ENCODE results near the gene WBP11.
"Not testable (repeated sequence)": the region's sequence is repeated elsewhere in the genome, so short reads cannot be mapped to it uniquely, and the experiment has no call there.

WBP11 gene

DNA sequence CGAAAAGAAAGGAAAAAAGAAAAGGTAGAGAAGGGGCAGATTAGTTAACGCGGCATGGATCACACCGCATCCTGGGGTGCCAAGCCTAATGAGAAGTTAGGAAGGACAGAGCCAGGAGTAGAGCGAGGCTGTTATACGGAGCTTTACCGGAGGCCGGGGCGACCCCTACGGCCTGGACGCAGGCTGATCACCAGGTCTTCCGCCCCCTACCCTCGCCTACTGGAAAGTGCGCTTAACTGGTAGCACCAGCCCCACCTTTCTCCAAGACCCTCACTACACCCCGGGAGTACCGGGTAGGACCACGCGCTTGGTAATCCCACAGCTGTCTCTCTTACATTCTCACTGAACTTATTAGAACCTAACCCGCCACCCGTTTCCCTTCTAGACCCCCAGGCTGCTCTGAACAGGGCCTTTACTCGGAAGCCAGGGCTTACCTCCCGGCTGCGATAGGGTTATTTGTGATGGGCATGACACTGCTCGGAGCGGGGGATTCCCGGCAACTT is 33.8 kb downstream of the WBP11 start:
- TF ChIP-seq, protein P1, sequence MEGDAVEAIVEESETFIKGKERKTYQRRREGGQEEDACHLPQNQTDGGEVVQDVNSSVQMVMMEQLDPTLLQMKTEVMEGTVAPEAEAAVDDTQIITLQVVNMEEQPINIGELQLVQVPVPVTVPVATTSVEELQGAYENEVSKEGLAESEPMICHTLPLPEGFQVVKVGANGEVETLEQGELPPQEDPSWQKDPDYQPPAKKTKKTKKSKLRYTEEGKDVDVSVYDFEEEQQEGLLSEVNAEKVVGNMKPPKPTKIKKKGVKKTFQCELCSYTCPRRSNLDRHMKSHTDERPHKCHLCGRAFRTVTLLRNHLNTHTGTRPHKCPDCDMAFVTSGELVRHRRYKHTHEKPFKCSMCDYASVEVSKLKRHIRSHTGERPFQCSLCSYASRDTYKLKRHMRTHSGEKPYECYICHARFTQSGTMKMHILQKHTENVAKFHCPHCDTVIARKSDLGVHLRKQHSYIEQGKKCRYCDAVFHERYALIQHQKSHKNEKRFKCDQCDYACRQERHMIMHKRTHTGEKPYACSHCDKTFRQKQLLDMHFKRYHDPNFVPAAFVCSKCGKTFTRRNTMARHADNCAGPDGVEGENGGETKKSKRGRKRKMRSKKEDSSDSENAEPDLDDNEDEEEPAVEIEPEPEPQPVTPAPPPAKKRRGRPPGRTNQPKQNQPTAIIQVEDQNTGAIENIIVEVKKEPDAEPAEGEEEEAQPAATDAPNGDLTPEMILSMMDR (IDR thresholded peaks at IDR 0.05; ENCODE audit: low read depth, low read length), result no peak
- H3K4me3 ChIP-seq (ENCODE audit: low read depth, low read length), result peak overlapping the region; percentile 89

DNA sequence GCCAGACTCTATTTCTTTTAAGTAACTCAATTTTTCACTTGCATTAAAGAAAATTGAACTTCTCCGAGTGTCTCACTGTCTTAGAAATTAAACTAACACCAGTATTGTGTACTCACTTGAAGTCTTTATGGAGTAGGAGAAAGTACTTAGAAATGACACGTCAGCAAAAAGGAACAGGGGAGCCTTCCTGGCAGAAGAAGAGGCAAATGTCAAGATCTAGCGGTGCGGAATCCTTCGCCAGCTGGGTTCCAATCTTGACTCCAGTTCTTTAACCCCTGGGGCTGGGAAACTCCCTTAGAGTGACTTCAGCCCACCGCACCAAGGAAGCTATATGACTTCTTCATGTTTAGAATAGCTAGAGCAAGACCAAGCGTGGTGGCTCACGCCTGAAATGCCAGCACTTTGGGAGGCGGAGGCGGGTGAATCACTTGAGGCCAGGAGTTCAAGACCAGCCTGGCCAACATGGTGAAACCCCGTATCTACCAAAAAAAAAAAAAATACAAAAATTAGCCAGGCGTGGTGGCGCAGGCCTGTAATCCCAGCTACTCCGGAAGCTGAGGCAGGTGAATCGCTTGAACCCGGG is 34.4 kb downstream of the WBP11 start:
- peak overlapping the region; percentile 89 for H3K4me3 ChIP-seq (ENCODE audit: low read depth, low read length)
- TF ChIP-seq, protein P1 (IDR thresholded peaks at IDR 0.05; ENCODE audit: low read depth, low read length), result no peak

DNA sequence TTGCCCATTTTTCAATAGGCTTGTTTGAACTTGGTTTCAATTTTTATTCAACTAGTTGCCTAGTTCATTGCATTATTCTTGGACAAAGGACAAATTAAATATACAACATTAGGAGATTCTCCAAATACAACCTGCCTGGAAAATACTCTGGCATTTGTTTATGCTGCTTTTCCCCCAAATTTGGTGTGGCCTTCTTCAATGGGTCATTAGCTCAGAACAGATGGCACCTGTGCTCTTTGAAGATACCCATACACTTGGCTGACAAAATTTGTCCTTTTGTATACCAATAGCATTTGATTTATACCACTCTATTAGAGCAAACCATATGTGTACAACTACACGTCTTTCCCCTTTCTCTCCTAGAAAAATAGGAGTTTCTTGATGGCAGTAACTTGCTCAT is 35.7 kb downstream of the WBP11 start:
- no peak overlapping the region for H3K4me3 ChIP-seq (ENCODE audit: low read depth, low read length)

DNA sequence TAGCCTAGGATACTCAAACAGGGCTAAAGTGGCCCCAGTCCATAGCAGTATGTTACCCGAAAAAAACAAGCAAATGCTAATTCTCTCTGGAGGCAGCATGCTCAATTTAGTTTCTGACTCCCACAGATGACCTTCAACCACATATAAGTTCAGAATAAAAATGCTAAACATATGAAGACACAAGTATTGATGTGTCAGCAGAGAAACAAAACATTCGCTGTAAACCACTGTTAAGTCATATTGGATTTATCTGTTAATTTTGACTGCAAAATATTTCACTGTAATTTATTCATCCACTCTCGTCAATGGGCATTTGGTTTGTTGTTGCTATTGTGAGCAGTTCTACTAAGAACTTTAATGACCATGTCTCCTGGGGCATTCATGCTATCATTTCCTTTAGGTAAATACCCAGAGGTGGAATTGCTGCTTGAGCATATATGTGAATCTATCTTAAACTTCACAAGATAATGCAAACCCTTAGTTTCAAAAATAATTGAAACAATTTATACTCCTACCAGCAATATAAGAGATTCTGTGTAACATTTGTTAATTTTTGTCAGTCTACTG is 36.5 kb downstream of the WBP11 start:
- H3K4me3 ChIP-seq (ENCODE audit: low read depth, low read length), result no peak overlapping the region
- TF ChIP-seq, protein P1 (IDR thresholded peaks at IDR 0.05; ENCODE audit: low read depth, low read length), result no peak

More for the DNA sequence above, 35.7 kb downstream of the WBP11 start:
- TF ChIP-seq, protein P1 (IDR thresholded peaks at IDR 0.05; ENCODE audit: low read depth, low read length), result no peak

DNA sequence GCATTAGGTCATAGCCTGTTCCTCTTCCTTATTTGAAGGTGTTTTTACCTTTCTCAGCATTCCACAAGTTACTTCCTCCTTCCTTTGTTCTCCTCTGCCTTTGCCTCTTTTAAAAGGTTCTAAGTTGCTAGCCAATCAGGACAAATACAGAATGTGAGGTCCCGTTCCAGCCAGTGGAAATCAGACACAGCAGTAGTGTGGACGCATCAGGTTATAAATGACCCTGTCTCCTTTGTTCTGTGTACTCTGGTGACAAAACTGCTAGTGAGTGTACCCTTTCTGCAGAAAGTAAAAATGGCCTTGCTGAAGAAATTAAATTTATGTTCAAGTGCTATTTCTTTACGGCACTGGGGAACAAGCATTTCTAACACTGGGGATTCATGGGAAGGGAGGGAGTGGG is 37.3 kb downstream of the WBP11 start:
- H3K4me3 ChIP-seq (ENCODE audit: low read depth, low read length), result not testable (repeated sequence)

DNA sequence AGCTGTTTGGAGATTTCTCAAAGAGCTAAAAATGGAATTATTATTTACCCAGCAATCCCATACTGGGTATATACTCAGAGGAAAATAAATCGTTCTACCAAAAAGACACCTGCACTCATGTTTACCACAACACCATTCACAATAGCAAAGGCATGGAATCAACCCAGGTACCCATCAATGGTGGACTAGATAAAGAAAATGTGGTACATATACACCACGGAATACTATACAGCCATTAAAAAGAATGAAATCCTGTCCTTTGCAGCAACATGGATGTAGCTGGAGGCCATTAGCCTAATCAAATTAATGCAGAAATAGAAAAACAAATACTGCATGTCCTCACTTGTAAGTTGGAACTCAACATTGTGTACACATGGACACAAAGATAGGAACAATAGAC is 37.9 kb downstream of the WBP11 start:
- no peak overlapping the region for H3K4me3 ChIP-seq (ENCODE audit: low read depth, low read length)
- TF ChIP-seq, protein P1 (IDR thresholded peaks at IDR 0.05; ENCODE audit: low read depth, low read length), result no peak

DNA sequence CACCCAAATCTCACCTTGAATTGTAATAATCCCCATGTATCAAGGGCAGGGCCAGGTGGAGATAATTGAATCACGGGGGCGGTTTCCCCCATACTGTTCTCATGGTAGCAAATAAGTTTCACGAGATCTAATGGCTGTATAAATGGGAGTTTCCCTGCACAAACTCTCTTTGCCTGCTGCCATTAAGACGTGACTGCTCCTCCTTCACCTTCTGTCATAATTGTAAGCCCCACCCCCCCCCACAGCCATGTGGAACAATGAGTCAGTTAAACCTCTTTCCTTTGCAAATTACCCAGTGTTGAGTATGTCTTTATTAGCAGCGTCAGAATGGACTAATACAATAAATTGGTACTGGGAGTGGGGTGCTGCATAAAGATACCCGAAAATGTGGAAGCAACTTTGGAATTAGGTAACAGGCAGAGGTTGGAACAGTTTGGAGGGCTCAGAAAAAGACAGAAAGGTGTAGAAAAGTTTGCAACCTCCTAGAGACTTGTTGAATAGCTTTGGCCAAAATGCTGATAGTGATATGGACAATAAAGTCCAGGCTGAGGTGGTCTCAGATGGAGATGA is 43.5 kb downstream of the WBP11 start:
- H3K4me3 ChIP-seq (ENCODE audit: low read depth, low read length), result not testable (repeated sequence)

DNA sequence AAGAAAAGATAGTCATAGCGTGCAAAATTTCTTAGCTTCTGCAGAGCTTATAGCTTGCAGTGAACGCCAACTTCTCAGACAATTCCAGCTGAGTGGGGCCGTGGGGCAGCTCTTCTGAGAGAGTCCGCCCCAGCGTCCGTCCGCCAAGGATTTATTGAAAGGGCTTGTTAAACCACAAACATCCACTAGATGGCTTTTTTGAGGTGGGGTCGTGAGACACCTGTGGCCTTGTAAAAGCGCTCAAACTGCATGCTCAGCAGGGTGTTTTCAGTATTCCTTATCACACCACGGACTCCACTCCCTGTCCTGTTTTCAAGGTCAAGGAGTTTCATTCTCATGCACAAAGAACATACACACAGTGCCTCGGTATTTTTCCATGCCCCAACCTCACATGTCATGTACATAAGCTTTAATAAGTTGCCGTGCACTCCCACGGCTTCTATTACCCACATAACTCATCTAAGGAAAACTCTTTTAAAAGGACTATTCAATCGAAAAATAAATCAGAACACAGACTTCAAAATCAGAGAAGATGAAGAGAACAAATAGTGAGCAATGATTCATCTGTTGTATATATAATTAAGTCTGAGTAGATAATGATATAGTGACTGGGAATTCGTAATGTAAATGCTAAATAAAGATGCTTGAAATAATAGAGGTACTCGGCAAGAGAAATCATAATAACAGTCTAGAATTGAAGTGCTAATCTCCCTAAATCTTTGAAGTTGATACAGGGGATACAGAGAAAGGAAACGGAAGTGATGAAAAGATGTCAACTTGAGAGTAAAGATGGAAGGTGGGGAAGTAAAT is 46.7 kb downstream of the WBP11 start:
- TF ChIP-seq, protein P1 (IDR thresholded peaks at IDR 0.05; ENCODE audit: low read depth, low read length), result peak; percentile 34; the same call in 1 of the 2 replicates

More for the DNA sequence above, 46.7 kb downstream of the WBP11 start:
- H3K4me3 ChIP-seq (ENCODE audit: low read depth, low read length), result peak overlapping the region; percentile 2; the same call in 1 of the 2 replicates
